Measurements from ENCODE around the gene SLC25A34.

The SLC25A34 gene

DNA sequence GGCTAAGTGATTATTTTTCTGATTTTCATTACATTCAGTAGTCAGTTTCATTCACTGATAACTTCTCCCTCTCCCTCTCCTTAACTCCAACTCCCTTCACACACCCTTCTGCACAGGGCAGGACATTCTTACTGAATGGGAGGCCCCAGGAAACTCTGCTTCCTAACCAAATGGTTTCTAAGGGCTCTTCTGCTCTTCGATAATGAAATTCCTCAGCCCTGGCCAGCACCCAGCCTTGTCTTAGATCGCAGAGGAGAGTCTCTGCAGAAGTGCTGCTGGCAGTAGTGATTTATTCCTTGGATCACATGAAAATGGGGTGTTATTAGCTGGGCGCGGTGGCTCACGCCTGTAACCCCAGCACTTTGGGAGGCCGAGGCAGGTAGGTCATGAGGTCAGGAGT is 35.5 kb upstream of the SLC25A34 start:
- DNase-seq (ENCODE audit: insufficient read length, low spot score), result no peak
- no peak for FAIRE-seq
- TF ChIP-seq PAX5 (IDR thresholded peaks at IDR 0.05; ENCODE audit: insufficient read depth, low read length, severe bottlenecking) (no peak), SPI1 (IDR thresholded peaks at IDR 0.05; ENCODE audit: low read depth, low read length) (no peak), TAF1 (IDR thresholded peaks at IDR 0.05; ENCODE audit: low read depth, low read length) (no peak), POLR2A (IDR thresholded peaks at IDR 0.05; ENCODE audit: low read depth, low read length) (no peak), POLR2AphosphoS5 (IDR thresholded peaks at IDR 0.05; ENCODE audit: low read depth, low read length) (no peak), POU2F2 (IDR thresholded peaks at IDR 0.05; ENCODE audit: low read depth, low read length) (no peak)

GRCh38 chr1:15701784-15702183 is 34.3 kb upstream of the SLC25A34 start:
- DNase-seq (ENCODE audit: insufficient read length, low spot score), result no peak
- FAIRE-seq, result no peak
- no peak for TF ChIP-seq SPI1 (IDR thresholded peaks at IDR 0.05; ENCODE audit: low read depth, low read length)

GRCh38 chr1:15702722-15703550 is 33.1 kb upstream of the SLC25A34 start:
- TF ChIP-seq POU2F2 (IDR thresholded peaks at IDR 0.05; ENCODE audit: low read depth, low read length), result no peak
- no peak for TF ChIP-seq TAF1 (IDR thresholded peaks at IDR 0.05; ENCODE audit: low read depth, low read length)
- no peak for TF ChIP-seq SPI1 (IDR thresholded peaks at IDR 0.05; ENCODE audit: low read depth, low read length)
- TF ChIP-seq POLR2A (IDR thresholded peaks at IDR 0.05; ENCODE audit: low read depth, low read length), result no peak
- TF ChIP-seq PAX5 (IDR thresholded peaks at IDR 0.05; ENCODE audit: insufficient read depth, low read length, severe bottlenecking), result no peak
- TF ChIP-seq POLR2AphosphoS5 (IDR thresholded peaks at IDR 0.05; ENCODE audit: low read depth, low read length), result no peak

DNA sequence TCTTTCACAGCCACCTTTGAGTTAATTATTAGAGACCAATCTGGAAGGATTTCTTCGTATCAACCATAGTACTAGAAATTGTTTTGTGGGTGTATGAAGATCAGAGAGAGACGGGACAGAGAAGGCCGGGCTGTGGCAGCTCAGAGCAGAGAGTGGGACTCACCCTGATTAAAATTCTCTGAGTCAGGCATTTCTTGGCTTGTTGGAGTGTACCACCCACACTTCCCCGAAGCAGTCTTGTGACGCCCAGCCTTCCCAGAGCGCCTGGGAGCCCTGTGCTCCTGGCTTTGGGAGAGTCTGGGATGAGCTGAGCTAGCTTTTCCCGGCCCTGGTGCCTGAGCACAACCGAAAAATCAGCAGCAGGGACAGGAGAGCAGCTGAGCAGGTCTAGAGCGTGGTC is 32.5 kb upstream of the SLC25A34 start:
- TF ChIP-seq PAX5 (IDR thresholded peaks at IDR 0.05; ENCODE audit: insufficient read depth, low read length, severe bottlenecking) (no peak), TAF1 (IDR thresholded peaks at IDR 0.05; ENCODE audit: low read depth, low read length) (no peak)
- DNase-seq (ENCODE audit: insufficient read length, low spot score) (no peak), FAIRE-seq (no peak)

More at GRCh38 chr1:15702722-15703550, 33.1 kb upstream of the SLC25A34 start:
- no peak for FAIRE-seq
- DNase-seq (ENCODE audit: insufficient read length, low spot score), result no peak

DNA sequence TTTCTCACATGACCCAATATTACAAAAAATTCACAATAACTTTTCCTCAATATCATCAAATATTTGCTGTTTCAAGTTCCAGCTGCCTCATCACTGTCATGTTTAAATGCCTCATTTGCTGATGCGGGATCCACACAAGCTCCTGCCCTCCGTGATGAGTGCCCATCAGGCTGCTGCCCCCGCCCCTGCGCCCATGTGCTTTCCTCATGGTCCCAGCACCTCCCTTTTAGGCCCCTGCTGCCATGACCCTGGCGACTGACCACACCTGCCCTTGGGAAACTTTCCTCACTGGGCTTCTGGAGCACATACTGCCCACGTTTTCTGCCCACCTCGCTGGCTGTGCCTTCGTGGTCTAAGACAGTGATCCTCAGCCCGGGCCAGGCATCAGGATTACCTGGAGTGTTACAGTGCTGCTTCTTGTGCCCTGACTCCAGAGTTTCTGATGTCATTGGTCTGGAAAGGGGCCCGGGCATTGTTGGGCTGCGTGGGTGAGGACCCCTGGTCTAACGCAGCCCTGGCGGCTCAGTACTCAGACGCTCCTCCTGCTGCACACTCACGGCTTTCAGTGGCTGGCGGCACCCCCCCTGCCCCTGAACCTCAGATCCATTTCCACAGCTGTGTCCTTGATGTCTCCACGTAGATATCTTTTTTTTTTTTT is 31.4 kb upstream of the SLC25A34 start:
- DNase-seq (ENCODE audit: insufficient read length, low spot score) (no peak), FAIRE-seq (no peak)
- no peak for TF ChIP-seq POU2F2 (IDR thresholded peaks at IDR 0.05; ENCODE audit: low read depth, low read length)
- no peak for TF ChIP-seq SPI1 (IDR thresholded peaks at IDR 0.05; ENCODE audit: low read depth, low read length)
- TF ChIP-seq POLR2A (IDR thresholded peaks at IDR 0.05; ENCODE audit: low read depth, low read length), result no peak
- no peak for TF ChIP-seq POLR2AphosphoS5 (IDR thresholded peaks at IDR 0.05; ENCODE audit: low read depth, low read length)

GRCh38 chr1:15705184-15705566 is 30.9 kb upstream of the SLC25A34 start:
- no peak for DNase-seq (ENCODE audit: insufficient read length, low spot score)
- TF ChIP-seq PAX5 (IDR thresholded peaks at IDR 0.05; ENCODE audit: insufficient read depth, low read length, severe bottlenecking), result no peak
- no peak for TF ChIP-seq POU2F2 (IDR thresholded peaks at IDR 0.05; ENCODE audit: low read depth, low read length)
- TF ChIP-seq POLR2AphosphoS5 (IDR thresholded peaks at IDR 0.05; ENCODE audit: low read depth, low read length), result no peak
- TF ChIP-seq TAF1 (IDR thresholded peaks at IDR 0.05; ENCODE audit: low read depth, low read length), result no peak
- no peak for TF ChIP-seq SPI1 (IDR thresholded peaks at IDR 0.05; ENCODE audit: low read depth, low read length)
- no peak for TF ChIP-seq POLR2A (IDR thresholded peaks at IDR 0.05; ENCODE audit: low read depth, low read length)
- FAIRE-seq, result no peak

GRCh38 chr1:15706751-15707150 is 29.3 kb upstream of the SLC25A34 start:
- no peak for DNase-seq (ENCODE audit: insufficient read length, low spot score)
- TF ChIP-seq POU2F2 (IDR thresholded peaks at IDR 0.05; ENCODE audit: low read depth, low read length) (no peak), POLR2A (IDR thresholded peaks at IDR 0.05; ENCODE audit: low read depth, low read length) (no peak), SPI1 (IDR thresholded peaks at IDR 0.05; ENCODE audit: low read depth, low read length) (no peak), POLR2AphosphoS5 (IDR thresholded peaks at IDR 0.05; ENCODE audit: low read depth, low read length) (no peak), TAF1 (IDR thresholded peaks at IDR 0.05; ENCODE audit: low read depth, low read length) (no peak), PAX5 (IDR thresholded peaks at IDR 0.05; ENCODE audit: insufficient read depth, low read length, severe bottlenecking) (no peak)
- no peak for FAIRE-seq

DNA sequence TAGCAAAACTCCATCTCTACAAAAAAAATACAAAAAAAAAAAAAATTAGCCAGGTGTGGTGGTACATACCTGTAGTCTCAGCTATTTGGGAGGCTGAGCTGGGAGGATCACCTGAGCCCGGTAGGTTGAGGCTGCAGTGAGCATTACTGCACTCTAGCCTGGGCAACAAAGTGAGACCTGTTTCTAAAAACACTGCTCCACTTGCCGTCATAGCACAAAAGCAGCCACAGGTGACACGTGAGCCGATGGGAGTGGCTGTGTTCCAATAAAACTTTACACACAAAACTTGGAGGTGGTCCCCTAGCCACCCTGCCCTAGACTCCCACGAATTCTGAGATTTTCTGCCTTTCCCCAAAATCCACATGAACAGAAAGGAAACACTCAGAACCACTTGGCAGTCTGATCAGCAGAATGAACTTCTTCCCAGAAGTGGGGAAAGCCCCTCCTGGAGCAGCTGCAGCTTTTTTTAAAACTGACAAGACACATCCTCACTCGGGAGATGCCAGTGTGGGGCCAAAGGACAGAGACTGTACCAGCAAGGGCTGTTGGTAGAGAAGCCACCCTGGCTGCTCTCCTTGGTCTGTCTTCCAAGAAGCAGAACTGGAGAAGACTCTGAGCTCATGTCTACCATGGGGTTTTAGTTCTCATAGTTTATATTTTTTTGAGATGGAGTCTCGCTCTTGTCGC is 28.7 kb upstream of the SLC25A34 start:
- DNase-seq (ENCODE audit: insufficient read length, low spot score) (no peak), FAIRE-seq (no peak)
- TF ChIP-seq SPI1 (IDR thresholded peaks at IDR 0.05; ENCODE audit: low read depth, low read length) (no peak), POLR2A (IDR thresholded peaks at IDR 0.05; ENCODE audit: low read depth, low read length) (no peak), POU2F2 (IDR thresholded peaks at IDR 0.05; ENCODE audit: low read depth, low read length) (no peak), PAX5 (IDR thresholded peaks at IDR 0.05; ENCODE audit: insufficient read depth, low read length, severe bottlenecking) (no peak), TAF1 (IDR thresholded peaks at IDR 0.05; ENCODE audit: low read depth, low read length) (no peak), POLR2AphosphoS5 (IDR thresholded peaks at IDR 0.05; ENCODE audit: low read depth, low read length) (no peak)

GRCh38 chr1:15708486-15709137 is 27.4 kb upstream of the SLC25A34 start:
- TF ChIP-seq POLR2A (IDR thresholded peaks at IDR 0.05; ENCODE audit: low read depth, low read length) (no peak), SPI1 (IDR thresholded peaks at IDR 0.05; ENCODE audit: low read depth, low read length) (no peak), PAX5 (IDR thresholded peaks at IDR 0.05; ENCODE audit: insufficient read depth, low read length, severe bottlenecking) (no peak)
- peak; percentile 45 for FAIRE-seq
- no peak for DNase-seq (ENCODE audit: insufficient read length, low spot score)
